Choroid plexus epithelial cell (primary cell): Measurements from ENCODE around the gene CADM1.

Experiments
- DNase-seq: peaks from one replicate; pipeline ENCODE4 v3.0.0-alpha.2; 2010; ENCODE audit warnings: low read depth
- H3K4me3 ChIP-seq: 2 replicates; pipeline ENCODE4 v1.5.1; 2011; ENCODE audit warnings: low read depth, mild to moderate bottlenecking, control low read depth, low read length, moderate library complexity
- TF ChIP-seq, protein P1 (sequence below): conservative IDR thresholded peaks from 2 replicates; pipeline ENCODE4 v1.5.1; 2011; ENCODE audit warnings: low read depth, mild to moderate bottlenecking, control low read depth, inconsistent platforms, low read length, moderate library complexity

CADM1 gene

DNA sequence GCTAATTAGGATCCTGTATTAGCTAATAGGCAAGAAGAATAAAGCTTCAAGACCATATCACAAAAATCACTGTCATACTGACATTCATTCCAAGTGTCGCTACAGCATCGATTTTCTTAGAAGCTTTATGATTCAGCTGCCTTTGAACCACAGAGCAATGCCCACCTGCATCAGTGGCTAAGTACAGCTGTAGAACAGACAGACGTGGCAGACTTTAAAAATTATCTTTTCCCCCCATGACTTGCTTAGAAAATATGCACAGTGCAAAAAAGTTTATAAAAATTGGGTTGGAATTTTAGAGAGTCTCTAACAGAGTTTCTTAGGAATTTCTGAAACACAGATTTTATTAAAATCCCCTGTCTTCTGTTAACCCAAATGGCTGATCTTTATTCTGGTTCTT is 120.8 kb downstream of the CADM1 start:
- H3K4me3 ChIP-seq: no peak overlapping the region
- TF ChIP-seq, protein P1, sequence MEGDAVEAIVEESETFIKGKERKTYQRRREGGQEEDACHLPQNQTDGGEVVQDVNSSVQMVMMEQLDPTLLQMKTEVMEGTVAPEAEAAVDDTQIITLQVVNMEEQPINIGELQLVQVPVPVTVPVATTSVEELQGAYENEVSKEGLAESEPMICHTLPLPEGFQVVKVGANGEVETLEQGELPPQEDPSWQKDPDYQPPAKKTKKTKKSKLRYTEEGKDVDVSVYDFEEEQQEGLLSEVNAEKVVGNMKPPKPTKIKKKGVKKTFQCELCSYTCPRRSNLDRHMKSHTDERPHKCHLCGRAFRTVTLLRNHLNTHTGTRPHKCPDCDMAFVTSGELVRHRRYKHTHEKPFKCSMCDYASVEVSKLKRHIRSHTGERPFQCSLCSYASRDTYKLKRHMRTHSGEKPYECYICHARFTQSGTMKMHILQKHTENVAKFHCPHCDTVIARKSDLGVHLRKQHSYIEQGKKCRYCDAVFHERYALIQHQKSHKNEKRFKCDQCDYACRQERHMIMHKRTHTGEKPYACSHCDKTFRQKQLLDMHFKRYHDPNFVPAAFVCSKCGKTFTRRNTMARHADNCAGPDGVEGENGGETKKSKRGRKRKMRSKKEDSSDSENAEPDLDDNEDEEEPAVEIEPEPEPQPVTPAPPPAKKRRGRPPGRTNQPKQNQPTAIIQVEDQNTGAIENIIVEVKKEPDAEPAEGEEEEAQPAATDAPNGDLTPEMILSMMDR: no peak
- DNase-seq: no peak

DNA sequence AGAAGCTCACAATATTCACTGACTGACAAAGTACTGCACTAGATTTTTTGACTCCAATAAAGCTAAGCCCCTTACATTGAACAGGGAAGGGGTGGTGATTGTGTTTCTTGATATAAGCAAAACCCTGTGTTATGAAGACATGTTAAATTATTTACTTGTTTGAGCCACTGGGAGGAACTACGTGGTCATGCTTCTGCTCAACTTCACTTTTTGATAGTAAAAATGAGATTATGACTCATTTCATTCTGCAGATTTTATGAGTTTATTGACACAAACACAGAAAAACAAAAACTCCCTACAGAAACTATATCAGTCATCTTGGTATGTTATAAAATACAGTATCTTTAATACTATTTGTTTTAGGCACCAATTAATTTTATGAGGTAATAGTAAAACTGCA is 124.7 kb downstream of the CADM1 start:
- no peak overlapping the region for H3K4me3 ChIP-seq
- DNase-seq: no peak
- TF ChIP-seq, protein P1: no peak

DNA sequence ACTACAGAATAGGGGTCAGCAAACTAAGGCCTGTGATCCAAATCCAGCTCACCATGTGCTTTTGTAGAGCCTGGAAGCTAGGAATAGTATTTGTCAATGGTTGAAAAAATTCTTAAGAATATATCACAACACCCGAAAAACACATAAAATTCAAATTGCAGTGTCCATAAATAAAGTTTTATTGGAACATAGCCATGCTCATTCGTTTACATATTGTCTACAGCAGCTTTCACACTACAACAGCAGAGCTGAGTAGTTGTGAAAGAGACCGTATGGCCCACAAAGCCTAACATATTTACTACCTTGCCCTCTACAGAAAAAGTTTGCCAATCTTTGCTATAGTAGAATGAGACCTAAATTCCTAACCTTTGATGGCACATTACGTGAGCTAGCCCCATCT is 125.7 kb downstream of the CADM1 start:
- TF ChIP-seq, protein P1: no peak
- no peak for DNase-seq

DNA sequence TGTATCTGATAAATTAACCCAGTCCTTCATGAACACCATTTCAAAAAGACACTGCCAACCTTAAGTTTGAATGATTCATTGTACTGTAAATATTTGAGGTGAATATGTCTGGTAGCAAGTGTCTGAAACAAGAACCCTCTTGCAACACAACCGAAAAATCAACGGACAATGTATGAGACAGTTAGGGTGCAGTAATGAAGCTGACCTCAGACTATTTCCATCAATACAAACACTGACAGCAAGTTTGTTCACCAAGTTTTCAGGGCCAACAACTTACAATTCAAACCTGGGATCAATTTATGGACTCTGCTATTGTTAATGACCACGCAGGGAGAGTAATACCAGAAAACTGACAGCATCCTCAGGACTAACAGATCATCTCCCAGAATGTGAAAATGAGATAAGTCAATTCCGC is 126.3 kb downstream of the CADM1 start:
- no peak for DNase-seq
- H3K4me3 ChIP-seq: no peak overlapping the region
- TF ChIP-seq, protein P1: no peak

More for the DNA sequence above, 125.7 kb downstream of the CADM1 start:
- no peak overlapping the region for H3K4me3 ChIP-seq

DNA sequence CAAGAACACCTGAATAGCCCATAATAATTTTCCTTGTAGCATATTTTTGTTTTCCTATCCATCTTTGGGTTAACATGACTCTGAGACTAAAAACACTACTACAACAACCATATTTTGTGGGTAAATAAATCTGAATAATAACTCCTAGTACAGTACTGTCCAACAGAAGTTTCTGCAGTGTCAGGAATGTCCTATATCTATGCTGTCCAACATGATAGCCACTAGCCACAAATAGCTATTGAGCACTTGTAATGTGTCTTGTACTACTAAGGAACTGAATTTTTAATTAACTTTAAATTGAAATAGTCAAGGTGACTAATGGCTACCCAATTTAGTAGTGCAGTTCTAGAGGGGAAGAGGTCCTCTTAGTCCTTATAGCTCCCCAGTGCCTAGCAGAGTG is 135.6 kb downstream of the CADM1 start:
- DNase-seq: no peak
- H3K4me3 ChIP-seq: no peak overlapping the region
- TF ChIP-seq, protein P1: no peak

DNA sequence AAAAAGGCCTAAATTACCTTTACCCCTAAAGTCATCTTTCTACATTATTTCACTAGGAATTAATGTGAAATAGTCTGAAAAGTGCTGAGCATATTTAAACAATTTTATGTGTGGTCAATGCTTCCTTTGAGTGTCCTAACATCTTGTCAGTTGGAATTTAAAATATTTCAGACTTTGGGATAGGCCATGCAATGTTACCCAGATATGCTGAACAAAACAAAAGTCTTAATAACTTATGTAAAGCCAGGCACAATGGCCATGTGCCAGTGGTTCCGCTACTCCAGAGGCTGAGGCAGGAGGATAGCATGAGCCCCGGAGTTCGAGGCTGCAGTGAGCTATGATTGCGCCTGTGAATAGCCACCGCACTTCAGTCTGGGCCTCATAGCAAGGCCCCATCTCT is 137.4 kb downstream of the CADM1 start:
- TF ChIP-seq, protein P1: no peak
- H3K4me3 ChIP-seq: no peak overlapping the region
- DNase-seq: no peak

DNA sequence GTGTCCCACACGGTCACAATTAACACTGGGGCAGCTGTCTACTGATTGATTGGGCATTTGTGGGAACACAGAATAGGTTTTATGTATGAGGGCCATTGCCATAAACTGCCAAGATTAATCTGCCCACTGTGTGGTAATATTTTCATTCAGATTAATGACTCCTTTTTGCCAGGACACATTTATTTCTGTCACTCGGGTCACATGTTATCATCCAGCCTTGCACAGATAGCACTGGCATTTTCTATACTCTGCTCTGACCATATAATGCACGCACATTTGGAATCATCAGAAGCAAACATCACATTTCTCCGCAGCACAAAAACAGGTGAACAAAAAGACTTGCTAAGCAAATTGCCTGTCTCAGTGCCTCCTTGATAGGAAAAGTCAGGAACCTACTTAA is 138.3 kb downstream of the CADM1 start:
- no peak for DNase-seq
- TF ChIP-seq, protein P1: no peak
- H3K4me3 ChIP-seq: no peak overlapping the region
